Esophagus squamous epithelium (tissue), 5 donors: Measurements from ENCODE around the gene RAB11FIP5. TPM values are rescaled to one million over a fixed set of nuclear protein-coding genes. Genes with fewer than 3 reads are reported as not detected.

ENCODE experiments used
- DNase-seq: peaks from one replicate; lab custom pipeline; 2025; lab: John Stamatoyannopoulos, UW
- H3K27ac ChIP-seq, 4 donors: fragments of 200-600 bp; sonication (generic); one replicate each; pipeline ENCODE4 v1.5.1; 2016 to 2019; ENCODE audit warnings: mild to moderate bottlenecking in 1 of 4
- H3K27me3 ChIP-seq, 4 donors: fragments of 200-600 bp; sonication (generic); 1 replicate in 3 of 4; 2 replicates in 1 of 4; pipeline versions ENCODE4 v1.5.1 to v1.6.0; 2017 to 2021; ENCODE audit warnings: antibody characterized with exemption in 1 of 4
- H3K36me3 ChIP-seq, 3 donors: fragments of 200-600 bp; sonication (generic); one replicate each; pipeline ENCODE4 v1.5.1; 2016 to 2019
- H3K4me1 ChIP-seq, 3 donors: fragments of 200-600 bp; sonication (generic); one replicate each; pipeline ENCODE4 v1.5.1; 2017 to 2019
- H3K4me3 ChIP-seq, 4 donors: fragments of 200-600 bp; sonication (generic); 1 replicate in 3 of 4; 2 replicates in 1 of 4; pipeline ENCODE4 v1.5.1; 2016 to 2019; ENCODE audit warnings: mild to moderate bottlenecking in 2 of 4, moderate library complexity in 1 of 4
- H3K9me3 ChIP-seq, 3 donors: fragments of 200-600 bp; sonication (generic); one replicate each; pipeline ENCODE4 v1.5.1; 2016 to 2019
- CTCF ChIP-seq, 6 experiments: fragments of 450-650 bp in 4 of 6; fragments of 200-600 bp in 2 of 6; sonication (generic) in 2 of 6; IDR thresholded peaks; one replicate each; pipeline ENCODE4 v1.5.1; 2016 to 2019; ENCODE audit warnings: antibody characterized with exemption in 6 of 6, mild to moderate bottlenecking in 4 of 6, moderate library complexity in 4 of 6
- POLR2A ChIP-seq, 4 donors: fragments of 450-650 bp; IDR thresholded peaks; one replicate each; pipeline ENCODE4 v1.6.1; 2017; ENCODE audit warnings: antibody characterized with exemption in 4 of 4, mild to moderate bottlenecking in 4 of 4, moderate library complexity in 3 of 4
- WGBS, 2 donors: methylation state at CpG; one replicate each; pipeline ENCODE4 v1.1.5; 2018; 5-methylcytosine and 5-hydroxymethylcytosine counted together
- intact Hi-C: fragments of 100-400 bp; cut with DNase I; formaldehyde crosslinking; loops from one replicate; pipeline ENCODE4 v1.15.0; 2022
- total RNA-seq, 4 donors: library from RNA; depleted of rRNA; stranded (reverse); fragments of >200 nt; gene quantifications; one replicate each; pipeline ENCODE4 v1.1.0, GENCODE V29; 2016
- donor health status: DM: yes; HTN: yes; CAD: no.

RAB11FIP5 gene
- total RNA-seq, 4 donors from 2014 or later, result 12.2 to 19.6 (median 16.6) TPM

- no peak overlapping the region for H3K27ac ChIP-seq
- no peak overlapping the region for H3K4me3 ChIP-seq
- peaks cover 13 to 45% (median 15%) of the 10 kb centered on the region in 3 donors for H3K4me1 ChIP-seq
- DNase-seq, result no peak
- no peaks in the 10 kb centered on the region for H3K36me3 ChIP-seq
- no peaks in the 10 kb centered on the region for H3K27me3 ChIP-seq
- intact Hi-C loops, result no loop called here
- WGBS, 2 donors, result 87 to 93% methylated on average over 2 of the region's 2 CpGs
- H3K9me3 ChIP-seq, result no peaks in the 10 kb centered on the region
- TF ChIP-seq CTCF (IDR thresholded peaks at IDR 0.05), result no peak
- TF ChIP-seq POLR2A (IDR thresholded peaks at IDR 0.05), result no peak
Observed at GRCh38 chr2:73103018-73103542, 9.7 kb downstream of the RAB11FIP5 start.

GRCh38 chr2:73101626-73102256 is 11.0 kb downstream of the RAB11FIP5 start:
- 77 to 83% methylated on average over 7 of the region's 12 CpGs for WGBS, 2 donors
- Histone ChIP-seq H3K27me3 (no peaks in the 10 kb centered on the region), H3K36me3 (no peaks in the 10 kb centered on the region), H3K4me1 (peaks cover 1 to 31% (median 3%) of the 10 kb centered on the region in 3 donors), H3K4me3 (no peak overlapping the region), H3K27ac (no peak overlapping the region), H3K9me3 (no peaks in the 10 kb centered on the region)
- DNase-seq, result no peak
- intact Hi-C loops, result no loop called here
- TF ChIP-seq CTCF (IDR thresholded peaks at IDR 0.05) (no peak), POLR2A (IDR thresholded peaks at IDR 0.05) (no peak)

GRCh38 chr2:73100956-73101355 is 11.8 kb downstream of the RAB11FIP5 start:
- Histone ChIP-seq H3K9me3 (no peaks in the 10 kb centered on the region), H3K4me1 (peaks cover 0 to 24% (median 0%) of the 10 kb centered on the region in 3 donors), H3K27ac (no peak overlapping the region), H3K36me3 (no peaks in the 10 kb centered on the region), H3K27me3 (no peaks in the 10 kb centered on the region), H3K4me3 (no peak overlapping the region)
- TF ChIP-seq POLR2A (IDR thresholded peaks at IDR 0.05), result no peak
- no peak for TF ChIP-seq CTCF (IDR thresholded peaks at IDR 0.05)
- 98 to 100% methylated on average over 4 of the region's 4 CpGs for WGBS, 2 donors
- intact Hi-C loops, result no loop called here
- DNase-seq, result no peak

GRCh38 chr2:73099486-73099885 is 13.3 kb downstream of the RAB11FIP5 start:
- peaks cover 0 to 24% (median under 1%) of the 10 kb centered on the region in 3 donors for H3K4me1 ChIP-seq

More at GRCh38 chr2:73099486-73099885, 13.3 kb downstream of the RAB11FIP5 start:
- 80% methylated on average over 3 of the region's 3 CpGs; no CpG with 5 or more reads in 1 of the 2 donors for WGBS, 2 donors
- intact Hi-C loops, result no loop called here
- TF ChIP-seq POLR2A (IDR thresholded peaks at IDR 0.05) (no peak), CTCF (IDR thresholded peaks at IDR 0.05) (no peak)
- Histone ChIP-seq H3K36me3 (no peaks in the 10 kb centered on the region), H3K9me3 (no peaks in the 10 kb centered on the region), H3K4me3 (no peak overlapping the region), H3K27ac (no peak overlapping the region), H3K27me3 (no peaks in the 10 kb centered on the region)
- no peak for DNase-seq
